GM12878 (cell line): ENCODE measurements around the gene FGD6.

Experiments
- ATF3 ChIP-seq: IDR thresholded peaks from 2 replicates; pipeline ENCODE4 v1.6.1; 2011; ENCODE audit warnings: low read depth, mild to moderate bottlenecking, low read length, moderate library complexity, borderline replicate concordance; ENCODE audit errors: extremely low read depth
- CHD2 ChIP-seq: IDR thresholded peaks from 2 replicates; pipeline ENCODE4 v1.6.1; 2011; ENCODE audit warnings: low read depth, low read length, improper control_type of control experiment, borderline replicate concordance
- CHD4 ChIP-seq: fragments of 200-600 bp; sonication (generic); IDR thresholded peaks from 2 replicates; pipeline ENCODE4 v1.6.1; 2016; ENCODE audit warnings: mild to moderate bottlenecking
- FOS ChIP-seq: IDR thresholded peaks from 3 replicates; pipeline ENCODE4 v1.6.1; 2011; ENCODE audit warnings: borderline replicate concordance; ENCODE audit not compliant: insufficient read length; ENCODE audit errors: extremely low read depth
- HDGF ChIP-seq: fragments of 450-650 bp; IDR thresholded peaks from 2 replicates; pipeline ENCODE4 v1.6.1; 2016; ENCODE audit warnings: antibody characterized with exemption
- KDM1A ChIP-seq: fragments of 200-600 bp; sonication (generic); IDR thresholded peaks from 2 replicates; pipeline ENCODE4 v1.6.1; 2016; ENCODE audit warnings: borderline replicate concordance
- TAF1 ChIP-seq: IDR thresholded peaks from 2 replicates; pipeline ENCODE4 v1.6.1; 2011; ENCODE audit warnings: mild to moderate bottlenecking, low read depth, low read length, borderline replicate concordance
- TARDBP ChIP-seq: IDR thresholded peaks from 2 replicates; pipeline ENCODE4 v1.6.1; 2016; ENCODE audit warnings: borderline replicate concordance
- ZNF687 ChIP-seq: fragments of 450-650 bp; IDR thresholded peaks from 2 replicates; pipeline ENCODE4 v1.6.1; 2017; ENCODE audit warnings: mild to moderate bottlenecking, moderate library complexity
- TF ChIP-seq, protein P1 (sequence below): IDR thresholded peaks from 2 replicates; pipeline ENCODE4 v1.6.1; 2012; ENCODE audit warnings: low read depth, low read length, improper control_type of control experiment
- TF ChIP-seq, protein P2 (sequence below): fragments of 450-650 bp; IDR thresholded peaks from 2 replicates; pipeline ENCODE4 v1.6.1; 2018; ENCODE audit warnings: mild to moderate bottlenecking, low read depth, moderate library complexity; ENCODE audit not compliant: partially characterized antibody

DNA sequence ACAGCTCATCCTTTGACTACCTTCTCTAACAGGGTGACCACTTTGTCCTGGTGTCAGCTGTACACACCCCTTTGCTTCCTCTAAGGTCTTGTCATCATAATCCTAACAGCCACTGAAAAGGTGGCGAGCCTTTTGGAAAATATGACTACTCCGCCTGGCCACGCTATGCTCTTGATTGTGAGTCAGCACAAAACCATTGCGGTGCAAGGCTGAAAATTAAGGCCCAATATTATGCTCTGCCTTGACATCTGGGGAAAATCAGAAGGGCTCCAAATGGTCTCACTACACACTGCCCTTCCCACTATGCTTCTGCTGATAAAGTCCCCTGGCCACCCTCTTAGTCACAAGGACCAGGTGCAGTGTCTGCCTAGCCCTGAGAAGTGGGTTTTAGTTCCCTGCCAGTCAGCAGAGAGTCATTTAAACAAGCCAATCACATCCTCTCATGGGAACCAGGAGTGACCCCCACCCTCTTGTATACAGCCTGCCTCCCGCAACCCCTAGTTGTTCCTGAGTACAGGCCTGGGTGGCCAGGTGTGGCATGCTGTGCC lies 34.3 kb downstream of the FGD6 start:
- TF ChIP-seq CHD4 = no peak
- TF ChIP-seq, protein P1, sequence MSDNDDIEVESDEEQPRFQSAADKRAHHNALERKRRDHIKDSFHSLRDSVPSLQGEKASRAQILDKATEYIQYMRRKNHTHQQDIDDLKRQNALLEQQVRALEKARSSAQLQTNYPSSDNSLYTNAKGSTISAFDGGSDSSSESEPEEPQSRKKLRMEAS = no peak
- TF ChIP-seq TARDBP = no peak
- TF ChIP-seq, protein P2, sequence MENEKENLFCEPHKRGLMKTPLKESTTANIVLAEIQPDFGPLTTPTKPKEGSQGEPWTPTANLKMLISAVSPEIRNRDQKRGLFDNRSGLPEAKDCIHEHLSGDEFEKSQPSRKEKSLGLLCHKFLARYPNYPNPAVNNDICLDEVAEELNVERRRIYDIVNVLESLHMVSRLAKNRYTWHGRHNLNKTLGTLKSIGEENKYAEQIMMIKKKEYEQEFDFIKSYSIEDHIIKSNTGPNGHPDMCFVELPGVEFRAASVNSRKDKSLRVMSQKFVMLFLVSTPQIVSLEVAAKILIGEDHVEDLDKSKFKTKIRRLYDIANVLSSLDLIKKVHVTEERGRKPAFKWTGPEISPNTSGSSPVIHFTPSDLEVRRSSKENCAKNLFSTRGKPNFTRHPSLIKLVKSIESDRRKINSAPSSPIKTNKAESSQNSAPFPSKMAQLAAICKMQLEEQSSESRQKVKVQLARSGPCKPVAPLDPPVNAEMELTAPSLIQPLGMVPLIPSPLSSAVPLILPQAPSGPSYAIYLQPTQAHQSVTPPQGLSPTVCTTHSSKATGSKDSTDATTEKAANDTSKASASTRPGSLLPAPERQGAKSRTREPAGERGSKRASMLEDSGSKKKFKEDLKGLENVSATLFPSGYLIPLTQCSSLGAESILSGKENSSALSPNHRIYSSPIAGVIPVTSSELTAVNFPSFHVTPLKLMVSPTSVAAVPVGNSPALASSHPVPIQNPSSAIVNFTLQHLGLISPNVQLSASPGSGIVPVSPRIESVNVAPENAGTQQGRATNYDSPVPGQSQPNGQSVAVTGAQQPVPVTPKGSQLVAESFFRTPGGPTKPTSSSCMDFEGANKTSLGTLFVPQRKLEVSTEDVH = no peak
- TF ChIP-seq ATF3 = no peak
- TF ChIP-seq CHD2 = no peak
- TF ChIP-seq ZNF687 = no peak
- TF ChIP-seq TAF1 = no peak
- TF ChIP-seq HDGF = no peak
- no peak for TF ChIP-seq KDM1A
- TF ChIP-seq FOS = no peak
